K562 (cell line): Measurements from ENCODE around the gene PUS7L. TPM values are rescaled to one million over a fixed set of nuclear protein-coding genes. Genes with fewer than 3 reads are reported as not detected.

Experiments
- ATAC-seq: fragments of 200-7000 bp; cut with Tn5 transposase; 3 replicates; pipeline ENCODE4 v1.9.1; 2020; ENCODE audit warnings: moderate library complexity
- BruUV-seq: library from RNA; stranded (reverse); fragments of 400-500 nt; replicated peaks from 2 replicates; lab custom pipeline; 2021; lab: Mats Ljungman, UMichigan
- CTCF ChIA-PET: fragments of 300-600 bp; formaldehyde crosslinking; extraction: SDS; loops from one replicate; lab custom pipeline; 2021; ENCODE audit warnings: low intra/inter-chr PET ratio; lab: Yijun Ruan, JAX
- POLR2A ChIA-PET: fragments of 300-600, 350-650 bp; sonication (Branson Sonifier 250); formaldehyde crosslinking; extraction: SDS; loops from one replicate; lab custom pipeline; 2021; ENCODE audit warnings: antibody characterized with exemption, inconsistent platforms; lab: Yijun Ruan, JAX
- DNase-seq, 4 experiments: peaks; one replicate each; pipeline versions ENCODE4 v3.0.0 to v3.0.0-alpha.2; 2011 to 2018; ENCODE audit warnings: low spot score in 3 of 4, mixed read lengths in 3 of 4; ENCODE audit errors: extremely low read depth in 1 of 4
- FAIRE-seq: peaks from 2 replicates; lab custom pipeline; 2011; peaks lifted over from hg19 to GRCh38; lab: Jason Lieb, UNC
- H2AFZ ChIP-seq: 2 replicates; pipeline ENCODE4 v1.6.0; 2011; ENCODE audit warnings: low read depth, low read length, control low read depth, inconsistent platforms
- H3K27ac ChIP-seq: fragments of 200-600 bp; 3 replicates; pipeline ENCODE4 v1.8.0; 2011; ENCODE audit warnings: low read depth, mild to moderate bottlenecking, control low read depth, inconsistent platforms, low read length, moderate library complexity, mixed read lengths; ENCODE audit errors: extremely low read depth
- H3K27me3 ChIP-seq, 2 experiments: fragments of 300-600 bp in 1 of 2; 2 replicates in 1 of 2; 3 replicates in 1 of 2; pipeline versions ENCODE4 v1.6.0 to v1.8.0; 2011; ENCODE audit warnings: inconsistent platforms in 2 of 2, low read length in 2 of 2, mild to moderate bottlenecking in 1 of 2, mixed read lengths in 1 of 2, moderate library complexity in 1 of 2; ENCODE audit not compliant: control insufficient read depth in 2 of 2, insufficient read depth in 2 of 2
- H3K36me3 ChIP-seq: fragments of 300-600 bp; 3 replicates; pipeline ENCODE4 v1.8.0; 2011; ENCODE audit warnings: mild to moderate bottlenecking, low read length, inconsistent platforms; ENCODE audit not compliant: control insufficient read depth, insufficient read depth
- H3K4me1 ChIP-seq, 2 experiments: fragments of 200-600 bp in 1 of 2; replicated peaks in 1 of 2; 2 replicates in 1 of 2; 3 replicates in 1 of 2; pipeline versions ENCODE4 v1.5.1 to v1.8.0; 2011; ENCODE audit warnings: inconsistent platforms in 2 of 2, low read length in 2 of 2, mild to moderate bottlenecking in 1 of 2, mixed read lengths in 1 of 2, moderate library complexity in 1 of 2; ENCODE audit not compliant: control insufficient read depth in 2 of 2, insufficient read depth in 2 of 2
- H3K4me2 ChIP-seq: 2 replicates; pipeline ENCODE4 v1.6.1; 2011; ENCODE audit warnings: low read length, control low read depth, inconsistent platforms, mixed read lengths; ENCODE audit not compliant: insufficient read depth
- H3K4me3 ChIP-seq: fragments of 200-600 bp; sonication (generic), shearing (Covaris generic); 2 replicates; pipeline ENCODE4 v1.5.1; 2016; ENCODE audit warnings: control low read depth, inconsistent platforms
- H3K79me2 ChIP-seq: fragments of 200-600 bp; 3 replicates; pipeline ENCODE4 v1.8.0; 2011; ENCODE audit warnings: low read length, inconsistent platforms; ENCODE audit not compliant: control insufficient read depth, insufficient read depth
- H3K9ac ChIP-seq, 2 experiments: 2 replicates each; pipeline versions ENCODE4 v1.6.0 to v1.6.1; 2011; ENCODE audit warnings: low read depth in 2 of 2, low read length in 2 of 2, control low read depth in 1 of 2, inconsistent platforms in 1 of 2, mild to moderate bottlenecking in 1 of 2, mixed read lengths in 1 of 2; ENCODE audit not compliant: insufficient read depth in 1 of 2
- H3K9me1 ChIP-seq: one replicate; pipeline ENCODE4 v1.6.0; 2011; ENCODE audit warnings: inconsistent platforms, mild to moderate bottlenecking, low read length, moderate library complexity; ENCODE audit not compliant: control insufficient read depth, insufficient read depth
- H3K9me3 ChIP-seq: replicated peaks from 2 replicates; pipeline ENCODE4 v1.5.1; 2011; ENCODE audit warnings: low read depth, low read length, inconsistent platforms; ENCODE audit not compliant: control insufficient read depth, insufficient read depth
- H4K20me1 ChIP-seq: replicated peaks from 2 replicates; pipeline ENCODE4 v1.6.1; 2011; ENCODE audit warnings: low read length, inconsistent platforms, mixed read lengths; ENCODE audit not compliant: control insufficient read depth, insufficient read depth
- BMI1 ChIP-seq: fragments of 150-350 bp; IDR thresholded peaks from 2 replicates; pipeline ENCODE4 v1.6.1; 2014; ENCODE audit warnings: low read length
- CUX1 ChIP-seq: fragments of 200-800 bp; sonication (Bioruptor generic); IDR thresholded peaks from 2 replicates; pipeline ENCODE4 v1.6.1; 2016; ENCODE audit warnings: missing genetic modification characterization, missing compliant biosample characterization
- MLX ChIP-seq, 2 experiments: fragments of 450-650 bp in 1 of 2; sonication (generic) in 1 of 2; formaldehyde crosslinking; conservative IDR thresholded peaks; 2 replicates each; pipeline versions ENCODE4 v1.4.0 to v1.8.1; 2020 to 2022; ENCODE audit warnings: mild to moderate bottlenecking in 1 of 2, missing genetic modification reagents in 1 of 2
- PTRF ChIP-seq: fragments of 450-650 bp; IDR thresholded peaks from 2 replicates; pipeline ENCODE4 v1.6.1; 2016; ENCODE audit warnings: mild to moderate bottlenecking, missing genetic modification characterization, missing compliant biosample characterization
- ZFP30 ChIP-seq: fragments of 250-450 bp; sonication (Bioruptor Pico); IDR thresholded peaks from 2 replicates; pipeline ENCODE4 v1.8.0; 2022; ENCODE audit warnings: moderate library complexity, mild to moderate bottlenecking, inconsistent platforms, borderline replicate concordance
- WGBS: fragments of 100-300 bp; shearing (Covaris generic); methylation state at CpG from one replicate; pipeline ENCODE4 v1.1.6; 2016; ENCODE audit warnings: low coverage, mixed read lengths; ENCODE audit not compliant: insufficient coverage; ENCODE audit errors: missing lambda C conversion rate; 5-methylcytosine and 5-hydroxymethylcytosine counted together
- in situ Hi-C: fragments of 300-500 bp; cut with MboI; formaldehyde crosslinking; loops from 4 replicates; pipeline ENCODE4 v1.15.0; 2018; ENCODE audit warnings: inconsistent platforms, mixed read lengths
- intact Hi-C: fragments of 100-400 bp; cut with micrococcal nuclease; formaldehyde crosslinking; loops from 2 replicates; pipeline ENCODE4 v1.14.2; 2022
- polyA plus RNA-seq, 8 experiments: library from polyadenylated mRNA; depleted of rRNA in 4 of 8; stranded (reverse) in 5 of 8; unstranded in 3 of 8; fragments of >200 nt; fragmentation: Nextera tagmentation in 2 of 8; fragmentation: Illumina TruSeq in 1 of 8; extraction: Ambion mirVana in 2 of 8; extraction: Trizol in 1 of 8; gene quantifications; 2 replicates each; pipeline versions ENCODE4 v1.2.1 to v1.2.3, GENCODE V29; 2011 to 2014; ENCODE audit warnings: inconsistent platforms in 1 of 8, missing spikeins in 1 of 8
- total RNA-seq, 7 experiments: library from RNA; depleted of rRNA in 6 of 7; stranded (reverse); fragments of >200 nt in 6 of 7; fragmentation: Illumina TruSeq in 2 of 7; extraction: Trizol in 2 of 7; gene quantifications; 2 replicates each; pipeline versions ENCODE4 v1.2.1 to v1.2.3, GENCODE V29; 2011 to 2021; ENCODE audit warnings: low replicate concordance in 1 of 7

The PUS7L gene
- total and polyA plus RNA-seq, 9 of the 15 experiments (the other 6 are each of a cell fraction or from before 2014, with no cell fraction given) = 10.8 to 53.3 (median 25.2) TPM

GRCh38 chr12:43675048-43675904, 83.3 kb downstream of the PUS7L start:
- no peaks in the 10 kb centered on the region for H3K9me1 ChIP-seq
- ATAC-seq (no peak), FAIRE-seq (no peak), DNase-seq (no peak)
- no TSS peak for BruUV-seq
- 2% methylated on average over 4 of the region's 6 CpGs for WGBS
- H3K27ac ChIP-seq = no peak overlapping the region
- no peak overlapping the region for H3K4me3 ChIP-seq
- in situ Hi-C loops (no loop called here), intact Hi-C loops (loop anchor here (5.0 kb wide), 1 partner anchor 173 kb away; no protein-coding TSS in a partner anchor)
- CTCF ChIA-PET = no interaction called here
- H3K27me3 ChIP-seq = no peaks in the 10 kb centered on the region
- TF ChIP-seq CUX1 (CRISPR knock-in tag) = no peak
- TF ChIP-seq BMI1 = no peak
- TF ChIP-seq ZFP30 (CRISPR knock-in tag) = no peak
- no peak for TF ChIP-seq PTRF (tag)
- TF ChIP-seq MLX (CRISPR knock-in tag; conservative IDR thresholded peaks at IDR 0.05) = no peak
- H3K36me3 ChIP-seq = no peaks in the 10 kb centered on the region
- H2AFZ ChIP-seq = no peak overlapping the region
- POLR2A ChIA-PET = interaction anchor here (0.6 kb wide), 1 partner anchor 15 kb away, joined by 3 read pairs; no protein-coding TSS in a partner anchor
- H3K4me2 ChIP-seq = no peak overlapping the region
- H3K9ac ChIP-seq = no peak overlapping the region
- H4K20me1 ChIP-seq = no peaks in the 10 kb centered on the region
- no peaks in the 10 kb centered on the region for H3K79me2 ChIP-seq
- no peaks in the 10 kb centered on the region for H3K4me1 ChIP-seq
- no peaks in the 10 kb centered on the region for H3K9me3 ChIP-seq
